HCT116 (cell line): ENCODE measurements around the gene PFKM. TPM values are rescaled to one million over a fixed set of nuclear protein-coding genes. Genes with fewer than 3 reads are reported as not detected.

Source experiments
- ATAC-seq: fragments of 200-7000 bp; cut with Tn5 transposase; 2 replicates; pipeline ENCODE4 v1.9.1; 2020; ENCODE audit warnings: mild to moderate bottlenecking, moderate library complexity
- BruUV-seq: library from RNA; stranded (reverse); fragments of 400-500 nt; replicated peaks from 2 replicates; lab custom pipeline; 2021; lab: Mats Ljungman, UMichigan
- CTCF ChIA-PET: fragments of 300-600 bp; sonication (Branson Sonifier 250); formaldehyde crosslinking; loops from one replicate; lab custom pipeline; 2021; ENCODE audit warnings: antibody characterized with exemption; lab: Charles Lee
- POLR2A ChIA-PET: fragments of 300-600, 350-600 bp; sonication (Branson Sonifier 250); formaldehyde crosslinking; loops from one replicate; lab custom pipeline; 2021; ENCODE audit warnings: antibody characterized with exemption; lab: Charles Lee
- RAD21 ChIA-PET, 2 experiments: fragments of 300-600 bp; sonication (Branson Sonifier 250); formaldehyde crosslinking; loops; one replicate each; lab custom pipeline; 2023; ENCODE audit warnings: low total read pairs in 2 of 2; ENCODE audit not compliant: uncharacterized antibody in 2 of 2, unreplicated experiment in 2 of 2, low non-redundant PET in 1 of 2; lab: Charles Lee
- DNase-seq: peaks from one replicate; pipeline ENCODE4 v3.0.0-alpha.2; 2010; ENCODE audit warnings: low read depth, low spot score
- H2AFZ ChIP-seq: fragments of 200-600 bp; shearing (Covaris generic), sonication (generic); 2 replicates; pipeline ENCODE4 v1.6.1; 2017; ENCODE audit warnings: low read depth, mixed run types, mixed read lengths, antibody characterized with exemption, low read length; ENCODE audit not compliant: poor library complexity, severe bottlenecking
- H3K27ac ChIP-seq: 2 replicates; pipeline ENCODE4 v1.5.1; 2012; ENCODE audit warnings: low read depth, low read length
- H3K27me3 ChIP-seq: fragments of 200-600 bp; sonication (generic); 2 replicates; pipeline ENCODE4 v1.6.1; 2016; ENCODE audit warnings: mixed run types, low read length, mixed read lengths; ENCODE audit not compliant: insufficient read depth
- H3K36me3 ChIP-seq, 2 experiments: fragments of 200-500 bp in 1 of 2; fragments of 200-600 bp in 1 of 2; sonication (Bioruptor generic) in 1 of 2; sonication (generic) in 1 of 2; 2 replicates each; pipeline versions ENCODE4 v1.5.1 to v1.6.1; 2014 to 2016; ENCODE audit warnings: low read length in 2 of 2, inconsistent platforms in 1 of 2, mixed read lengths in 1 of 2, mixed run types in 1 of 2; ENCODE audit not compliant: insufficient read depth in 2 of 2, control insufficient read depth in 1 of 2
- H3K4me1 ChIP-seq, 2 experiments: fragments of 200-600 bp in 1 of 2; sonication (generic) in 1 of 2; 2 replicates each; pipeline versions ENCODE4 v1.5.1 to v1.6.1; 2012 to 2017; ENCODE audit warnings: low read length in 2 of 2, inconsistent platforms in 1 of 2, mild to moderate bottlenecking in 1 of 2, mixed read lengths in 1 of 2, mixed run types in 1 of 2, moderate library complexity in 1 of 2; ENCODE audit not compliant: insufficient read depth in 2 of 2, control insufficient read depth in 1 of 2
- H3K4me2 ChIP-seq: fragments of 200-600 bp; sonication (generic); 2 replicates; pipeline ENCODE4 v1.6.1; 2017; ENCODE audit warnings: mixed run types, low read length, mixed read lengths
- H3K4me3 ChIP-seq, 2 experiments: fragments of 200-600 bp in 1 of 2; sonication (generic) in 1 of 2; replicated peaks in 1 of 2; 2 replicates each; pipeline ENCODE4 v1.5.1; 2011 to 2016; ENCODE audit warnings: low read length in 2 of 2, control low read depth in 1 of 2, low read depth in 1 of 2, mild to moderate bottlenecking in 1 of 2, mixed read lengths in 1 of 2, mixed run types in 1 of 2
- H3K79me2 ChIP-seq: fragments of 200-600 bp; sonication (generic); 2 replicates; pipeline ENCODE4 v1.6.1; 2017; ENCODE audit warnings: mild to moderate bottlenecking, mixed run types, low read length, moderate library complexity, mixed read lengths; ENCODE audit not compliant: insufficient read depth
- H3K9ac ChIP-seq: fragments of 200-600 bp; sonication (generic); 2 replicates; pipeline ENCODE4 v1.6.1; 2016; ENCODE audit warnings: low read length, mixed read lengths
- H3K9me2 ChIP-seq: fragments of 200-600 bp; sonication (generic), shearing (Covaris generic); 2 replicates; pipeline ENCODE4 v1.6.1; 2017; ENCODE audit warnings: mixed run types, mild to moderate bottlenecking, moderate library complexity; ENCODE audit not compliant: insufficient read depth
- H3K9me3 ChIP-seq, 2 experiments: fragments of 200-500 bp in 1 of 2; fragments of 200-600 bp in 1 of 2; sonication (Bioruptor generic) in 1 of 2; sonication (generic) in 1 of 2; 2 replicates each; pipeline ENCODE4 v1.6.1; 2014 to 2017; ENCODE audit warnings: low read length in 2 of 2, mixed read lengths in 2 of 2, inconsistent platforms in 1 of 2, low read depth in 1 of 2, mild to moderate bottlenecking in 1 of 2, mixed run types in 1 of 2, moderate library complexity in 1 of 2; ENCODE audit not compliant: control insufficient read depth in 1 of 2, insufficient read depth in 1 of 2
- H4K20me1 ChIP-seq: fragments of 200-600 bp; sonication (generic), shearing (Covaris generic); 2 replicates; pipeline ENCODE4 v1.6.1; 2017; ENCODE audit warnings: mixed run types, mild to moderate bottlenecking, moderate library complexity; ENCODE audit not compliant: insufficient read depth
- ELF1 ChIP-seq: IDR thresholded peaks from 2 replicates; pipeline ENCODE4 v1.6.1; 2012; ENCODE audit warnings: low read depth, borderline replicate concordance
- EZH2 ChIP-seq: fragments of 200-600 bp; sonication (generic); IDR thresholded peaks from 2 replicates; pipeline ENCODE4 v1.6.1; 2017; ENCODE audit warnings: antibody characterized with exemption, mixed run types
- SIN3A ChIP-seq: IDR thresholded peaks from 2 replicates; pipeline ENCODE4 v1.6.1; 2012; ENCODE audit warnings: low read depth
- SRF ChIP-seq: IDR thresholded peaks from 2 replicates; pipeline ENCODE4 v1.6.1; 2012; ENCODE audit warnings: low read depth
- TCF7L2 ChIP-seq: IDR thresholded peaks from 2 replicates; pipeline ENCODE4 v1.7.0; 2011; ENCODE audit warnings: borderline replicate concordance, inconsistent platforms; ENCODE audit not compliant: insufficient read depth, insufficient read length; ENCODE audit errors: extremely low read depth
- ZNF274 ChIP-seq: fragments of 200-500 bp; sonication (Bioruptor generic); IDR thresholded peaks from 2 replicates; pipeline ENCODE4 v1.6.1; 2014; ENCODE audit warnings: mild to moderate bottlenecking, low read depth, low read length, inconsistent platforms
- intact Hi-C: fragments of 100-400 bp; cut with micrococcal nuclease; formaldehyde crosslinking; loops from 2 replicates; pipeline ENCODE4 v1.10.0; 2022
- total RNA-seq: library from RNA; stranded (reverse); gene quantifications from one replicate; pipeline ENCODE4 v1.2.1, GENCODE V29; 2021; ENCODE audit not compliant: unreplicated experiment
- TF ChIP-seq, protein P1 (sequence below), 3 experiments: fragments of 200-600 bp in 1 of 3; sonication (generic) in 1 of 3; IDR thresholded peaks in 2 of 3; conservative IDR thresholded peaks in 1 of 3; 2 replicates each; pipeline ENCODE4 v1.5.1; 2012 to 2017; ENCODE audit warnings: low read depth in 2 of 3, low read length in 2 of 3, antibody characterized with exemption in 1 of 3, borderline replicate concordance in 1 of 3, control low read depth in 1 of 3, mild to moderate bottlenecking in 1 of 3, mixed read lengths in 1 of 3, mixed run types in 1 of 3, moderate library complexity in 1 of 3; ENCODE audit not compliant: insufficient read depth in 1 of 3

PFKM gene
- total RNA-seq, 1 experiment from 2014 or later: 144 TPM

DNA sequence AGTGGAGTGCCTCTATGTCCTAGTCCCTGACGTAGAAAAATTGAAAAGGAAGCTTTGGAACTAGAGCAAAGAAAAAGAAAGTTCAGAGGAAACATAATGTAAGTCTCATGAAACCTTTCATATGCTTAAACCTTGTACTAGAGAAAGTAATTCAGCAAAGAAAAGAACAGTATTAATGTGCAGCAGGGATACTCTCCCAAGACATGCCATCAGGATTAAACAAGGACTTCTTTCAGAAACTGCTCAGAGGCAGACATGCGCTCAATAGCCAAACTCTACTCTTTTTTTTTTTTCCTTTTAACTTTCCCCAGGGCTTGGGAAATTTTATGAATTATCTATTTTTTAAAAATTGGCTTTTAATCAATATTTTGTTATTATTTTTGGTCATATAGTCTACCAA is 45.3 kb downstream of the PFKM start:
- TF ChIP-seq TCF7L2: no peak
- no peak for TF ChIP-seq SIN3A
- TF ChIP-seq EZH2: no peak
- TF ChIP-seq, protein P1, sequence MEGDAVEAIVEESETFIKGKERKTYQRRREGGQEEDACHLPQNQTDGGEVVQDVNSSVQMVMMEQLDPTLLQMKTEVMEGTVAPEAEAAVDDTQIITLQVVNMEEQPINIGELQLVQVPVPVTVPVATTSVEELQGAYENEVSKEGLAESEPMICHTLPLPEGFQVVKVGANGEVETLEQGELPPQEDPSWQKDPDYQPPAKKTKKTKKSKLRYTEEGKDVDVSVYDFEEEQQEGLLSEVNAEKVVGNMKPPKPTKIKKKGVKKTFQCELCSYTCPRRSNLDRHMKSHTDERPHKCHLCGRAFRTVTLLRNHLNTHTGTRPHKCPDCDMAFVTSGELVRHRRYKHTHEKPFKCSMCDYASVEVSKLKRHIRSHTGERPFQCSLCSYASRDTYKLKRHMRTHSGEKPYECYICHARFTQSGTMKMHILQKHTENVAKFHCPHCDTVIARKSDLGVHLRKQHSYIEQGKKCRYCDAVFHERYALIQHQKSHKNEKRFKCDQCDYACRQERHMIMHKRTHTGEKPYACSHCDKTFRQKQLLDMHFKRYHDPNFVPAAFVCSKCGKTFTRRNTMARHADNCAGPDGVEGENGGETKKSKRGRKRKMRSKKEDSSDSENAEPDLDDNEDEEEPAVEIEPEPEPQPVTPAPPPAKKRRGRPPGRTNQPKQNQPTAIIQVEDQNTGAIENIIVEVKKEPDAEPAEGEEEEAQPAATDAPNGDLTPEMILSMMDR (IDR thresholded peaks at IDR 0.05 in 2 of 3, conservative IDR thresholded peaks at IDR 0.05 in 1 of 3; ENCODE audit: borderline replicate concordance in 1 of 3, insufficient read depth in 1 of 3, low read depth in 2 of 3, low read length in 2 of 3): no peak
- TF ChIP-seq ELF1: no peak
- no peak for TF ChIP-seq SRF
- TF ChIP-seq ZNF274: no peak
- TF ChIP-seq, all 23 proteins: peak for 0
- no peak overlapping the region for H3K4me2 ChIP-seq
- intact Hi-C loops: loop anchor here (2.0 to 10.0 kb wide), 3 partner anchors 220 to 450 kb away; no protein-coding TSS in a partner anchor
- no peaks in the 10 kb centered on the region for H3K4me1 ChIP-seq
- POLR2A ChIA-PET: interaction anchor here (1.5 kb wide), 1 partner anchor 260 kb away, joined by 3 read pairs; the partner anchor contains the start of gene VDR
- H3K27ac ChIP-seq: no peak overlapping the region
- no peaks in the 10 kb centered on the region for H3K79me2 ChIP-seq
- no peaks in the 10 kb centered on the region for H4K20me1 ChIP-seq
- H3K9ac ChIP-seq: no peak overlapping the region
- no peaks in the 10 kb centered on the region for H3K9me3 ChIP-seq
- no peak overlapping the region for H3K4me3 ChIP-seq
- no peak overlapping the region for H2AFZ ChIP-seq
- no peaks in the 10 kb centered on the region for H3K9me2 ChIP-seq
- RAD21 ChIA-PET: no interaction called here
- H3K27me3 ChIP-seq: no peaks in the 10 kb centered on the region
- no TSS peak for BruUV-seq
- no peak for DNase-seq
- H3K36me3 ChIP-seq: no peaks in the 10 kb centered on the region
- ATAC-seq: no peak
- CTCF ChIA-PET: interaction anchor here (0.6 to 2.0 kb wide), 11 partner anchors 11 to 454 kb away, joined by 3 to 8 read pairs (median 4); partner anchors contain the start of genes CCDC184, OR8S1 and VDR
